ENCODE data around the gene PCYT1A.
"Not testable (repeated sequence)": the region's sequence is repeated elsewhere in the genome, so short reads cannot be mapped to it uniquely, and the experiment has no call there.

The PCYT1A gene

DNA sequence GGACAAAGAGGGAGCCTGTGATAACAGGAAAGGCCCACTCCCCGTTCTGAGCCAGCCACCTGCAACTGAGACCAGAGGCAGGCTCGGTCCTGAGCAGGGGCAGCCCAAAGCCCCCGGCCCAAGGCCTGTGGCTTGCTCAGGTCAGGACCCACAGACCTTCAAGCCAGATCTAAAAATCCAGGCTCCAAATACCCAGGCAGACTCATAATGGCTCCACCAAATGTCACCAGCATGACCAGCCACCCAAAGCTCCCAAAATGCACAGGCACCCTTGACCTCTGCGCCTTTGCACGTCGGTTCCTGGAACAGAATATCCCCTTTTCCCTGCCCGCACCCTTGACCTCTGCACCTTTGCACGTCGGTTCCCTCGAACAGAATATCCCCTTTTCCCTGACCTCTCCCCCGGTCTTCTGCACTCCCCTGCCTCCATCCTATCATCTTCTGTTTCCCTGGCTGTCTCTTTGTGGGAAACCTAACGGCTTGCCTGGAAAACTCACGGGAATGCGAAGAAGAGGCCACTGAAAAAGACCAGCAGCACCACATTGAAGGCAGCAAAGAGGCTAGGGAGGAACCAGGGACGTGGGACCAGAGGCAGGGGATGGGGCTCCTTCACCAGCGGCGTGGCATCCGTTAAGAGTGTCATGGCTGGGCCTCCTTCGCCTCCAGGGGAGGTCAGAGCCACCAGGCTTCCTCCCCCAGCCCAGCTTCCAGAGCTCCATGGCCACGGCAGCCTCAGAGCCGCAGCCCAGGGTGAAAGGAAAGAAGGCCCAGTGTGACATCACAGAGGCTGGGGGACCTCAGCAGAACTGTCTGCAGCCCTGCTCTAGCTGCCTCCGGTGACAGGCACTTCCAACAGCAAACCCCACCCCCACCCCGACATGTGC lies 76.6 kb downstream of the PCYT1A start, which contains the start of gene ZDHHC19:
Gene ZDHHC19 (minus strand): TSS at position 728 of the 884 bp plus-strand sequence. CDS start 85 bp downstream, at position 643.
- DNase-seq: no peak

GRCh38 chr3:196209944-196210672 lies 77.4 kb downstream of the PCYT1A start:
- not testable (repeated sequence) for DNase-seq

DNA sequence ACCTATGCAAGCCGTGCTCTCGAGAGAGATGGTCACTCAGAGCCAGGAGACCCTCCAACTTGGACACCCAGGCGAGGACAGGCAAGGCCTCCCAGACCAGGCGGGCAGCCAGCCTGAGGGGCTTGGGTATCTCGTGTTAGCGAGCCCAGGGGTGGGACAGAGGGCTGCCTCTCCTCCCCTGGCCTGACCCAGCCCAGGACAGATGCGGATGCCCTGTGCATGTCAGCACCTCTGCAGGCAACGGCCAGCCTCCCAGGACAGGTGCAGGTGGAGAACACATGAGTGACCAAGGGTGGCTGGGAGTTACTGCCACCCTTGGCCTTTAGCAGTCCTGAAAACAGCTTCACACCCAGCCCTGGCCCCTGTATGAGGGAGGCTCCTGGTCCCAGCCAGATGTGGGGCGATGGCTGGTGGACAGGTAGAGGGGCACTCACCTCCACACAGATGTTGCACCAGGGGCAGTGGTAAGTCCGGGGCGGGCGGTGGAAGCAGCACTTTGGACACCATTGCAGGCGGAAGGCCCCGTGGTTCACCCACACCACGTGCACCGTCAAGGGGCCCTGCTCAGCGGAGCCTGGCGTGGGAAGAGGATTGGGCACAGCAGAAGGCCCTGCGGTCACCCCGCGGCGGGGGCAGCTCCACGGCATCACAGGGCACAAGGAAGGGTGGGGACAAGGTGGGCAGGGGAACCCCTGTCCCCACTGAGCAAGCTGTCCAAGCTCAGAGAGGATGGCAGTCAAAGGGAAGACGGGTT lies 78.4 kb downstream of the PCYT1A start:
- DNase-seq: no peak

DNA sequence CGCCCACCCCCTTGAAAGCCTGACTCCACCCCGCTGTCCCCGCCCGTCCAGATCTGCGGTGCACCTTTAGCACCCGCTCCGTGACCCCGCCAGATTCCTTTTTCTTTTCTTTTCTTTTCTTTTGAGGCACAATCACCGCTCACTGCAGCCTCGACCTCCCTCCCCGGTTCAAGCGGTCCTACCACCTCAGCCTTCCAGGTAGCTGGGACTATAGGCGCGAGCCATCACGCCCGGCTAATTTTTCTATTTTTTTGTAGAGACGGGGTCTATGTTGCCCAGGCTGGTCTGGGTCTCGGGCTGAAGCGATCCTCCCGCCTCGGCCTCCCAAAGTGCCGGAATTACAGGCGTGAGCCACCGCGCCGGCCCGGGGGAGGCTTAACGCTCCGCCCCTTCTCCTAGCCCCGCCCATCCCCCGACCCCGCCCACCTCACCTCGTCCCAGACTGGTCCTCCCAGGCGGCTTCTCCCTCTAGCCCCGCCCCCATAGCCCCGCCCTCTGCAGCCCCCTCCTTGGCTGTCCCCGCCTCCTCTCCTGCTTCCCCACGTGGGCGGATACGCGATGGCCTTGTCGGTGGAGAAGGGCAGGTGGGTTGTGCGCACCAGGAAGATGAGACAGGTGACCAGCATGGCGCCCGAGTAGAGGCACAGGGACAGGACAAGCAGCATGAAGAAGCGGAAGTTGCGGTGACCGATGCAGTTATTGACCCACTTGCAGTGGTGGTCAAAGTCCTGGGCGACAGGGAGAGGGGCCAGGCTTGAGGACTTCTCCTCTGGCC lies 79.5 kb downstream of the PCYT1A start:
- no peak for DNase-seq

DNA sequence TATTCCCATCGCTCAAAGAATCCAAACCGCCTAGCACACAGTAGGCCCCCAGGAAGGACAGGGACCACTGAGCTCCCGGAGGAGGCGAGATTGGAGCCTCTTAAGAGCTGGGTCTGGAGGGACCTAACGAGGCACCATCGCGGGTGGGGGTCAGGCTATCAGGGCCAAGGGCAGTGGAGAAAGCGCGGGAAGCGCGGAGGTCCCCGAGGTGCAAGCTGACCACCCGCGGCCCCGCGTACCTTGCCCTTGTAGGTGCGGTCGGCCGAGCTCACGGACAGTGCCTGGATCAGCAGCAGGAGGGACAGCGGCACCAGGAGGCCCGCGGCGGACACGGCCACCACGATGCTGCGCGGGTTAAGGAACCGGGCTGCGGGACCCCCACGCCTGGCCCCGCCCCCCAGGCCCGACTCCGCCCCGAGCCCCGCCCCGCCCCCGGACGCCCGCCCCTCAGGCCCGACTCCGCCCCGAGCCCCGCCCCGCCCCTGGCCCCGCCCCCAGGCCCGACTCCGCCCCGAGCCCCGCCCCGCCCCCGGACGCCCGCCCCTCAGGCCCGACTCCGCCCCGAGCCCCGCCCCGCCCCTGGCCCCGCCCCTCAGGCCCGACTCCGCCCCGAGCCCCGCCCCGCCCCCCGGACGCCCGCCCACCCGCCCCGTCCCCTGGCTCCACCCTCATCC lies 80.2 kb downstream of the PCYT1A start:
- no peak for DNase-seq

GRCh38 chr3:196205442-196206205 lies 81.9 kb downstream of the PCYT1A start:
- DNase-seq: not testable (repeated sequence)

DNA sequence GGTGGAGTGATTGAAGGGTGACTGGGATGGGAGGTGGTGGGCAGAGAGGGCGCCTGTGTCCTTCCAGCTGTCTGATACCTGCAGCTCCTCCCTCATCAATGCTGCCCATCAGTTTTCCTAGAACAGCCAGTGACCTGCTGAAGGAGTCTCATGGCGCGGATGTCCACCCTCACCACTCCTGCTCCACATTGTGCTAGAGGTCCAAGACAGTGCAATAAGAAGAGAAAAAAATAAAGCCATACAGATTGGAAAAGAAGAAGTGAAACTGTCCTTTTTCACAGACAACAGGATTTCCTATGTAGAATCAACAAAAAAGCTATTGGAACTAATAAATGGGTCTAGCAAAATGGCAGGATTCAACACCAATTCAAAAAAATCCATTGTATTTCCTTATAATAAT lies 83.7 kb downstream of the PCYT1A start:
- DNase-seq: no peak

- DNase-seq: no peak
Measured at GRCh38 chr3:196202516-196202970, 85.0 kb downstream of the PCYT1A start.

DNA sequence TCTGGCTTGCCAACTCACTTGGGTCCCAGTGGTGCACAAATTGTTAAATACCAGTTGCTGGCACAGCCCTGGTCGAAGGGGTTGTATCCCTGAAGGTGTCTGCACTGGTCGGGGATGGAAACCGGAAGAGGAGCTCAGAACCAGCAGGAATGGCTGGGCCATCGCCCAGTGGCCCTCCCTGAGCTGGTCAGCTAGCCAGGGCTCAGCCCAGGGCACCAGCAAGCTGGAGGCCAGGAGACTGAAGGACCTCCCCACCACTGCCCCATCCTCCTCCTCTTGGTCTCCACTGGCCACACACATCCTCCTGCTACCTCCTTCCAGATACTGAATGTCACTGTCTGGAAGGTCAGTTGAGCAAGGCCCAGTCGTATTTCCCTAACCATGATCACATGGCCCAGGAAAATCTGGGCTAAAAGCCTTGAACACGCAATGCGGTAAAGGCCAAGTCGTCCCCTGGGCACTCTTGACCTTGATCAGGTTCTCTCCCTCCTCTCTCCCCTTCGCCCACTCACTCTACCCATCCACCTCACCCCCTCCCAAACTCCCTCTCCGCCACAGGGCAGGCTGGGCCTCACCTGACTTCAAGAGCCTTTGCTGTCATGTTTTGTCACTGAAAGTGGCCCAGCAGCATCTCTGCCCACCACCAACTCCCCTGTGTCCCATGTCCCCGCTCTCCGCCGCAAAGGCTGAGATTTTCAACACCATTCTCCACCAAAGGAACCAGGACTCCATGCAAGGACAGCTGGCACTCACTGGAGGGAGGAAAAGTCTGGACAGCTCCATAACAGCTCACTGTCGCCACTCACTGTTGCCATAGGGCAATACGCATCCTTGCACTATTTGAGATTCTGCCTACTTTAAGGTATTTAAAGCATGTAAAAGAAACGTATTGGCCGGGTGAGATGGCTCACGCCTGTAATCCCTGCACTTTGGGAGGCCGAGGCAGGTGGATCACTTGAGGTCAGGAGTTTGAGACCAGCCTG lies 88.5 kb downstream of the PCYT1A start:
- DNase-seq: no peak

- no peak for DNase-seq
Measured at GRCh38 chr3:196198081-196198675, 89.3 kb downstream of the PCYT1A start.

GRCh38 chr3:196197524-196197923 lies 90.0 kb downstream of the PCYT1A start:
- no peak for DNase-seq

- no peak for DNase-seq
Measured at GRCh38 chr3:196195664-196196265, 91.8 kb downstream of the PCYT1A start.

- DNase-seq: no peak
Measured at GRCh38 chr3:196194542-196194915, 93.0 kb downstream of the PCYT1A start.

GRCh38 chr3:196193736-196194541 lies 93.6 kb downstream of the PCYT1A start:
- no peak for DNase-seq

- no peak for DNase-seq
Measured at GRCh38 chr3:196193133-196193735, 94.3 kb downstream of the PCYT1A start.

- DNase-seq: no peak
Measured at GRCh38 chr3:196192524-196193051, 94.9 kb downstream of the PCYT1A start.

GRCh38 chr3:196192036-196192523 lies 95.4 kb downstream of the PCYT1A start:
- DNase-seq: no peak

Measured in NCI-H1436 (cell line).